Smooth muscle cell (in vitro differentiated cells): ENCODE data around the gene DLGAP3. TPM values are rescaled to one million over a fixed set of nuclear protein-coding genes. Genes with fewer than 3 reads are reported as not detected.

Experiments used
- DNase-seq: peaks from one replicate; lab custom pipeline; 2025; ENCODE audit not compliant: unreplicated experiment; lab: John Stamatoyannopoulos, UW
- H2AFZ ChIP-seq: fragments of 200-600 bp; sonication (generic); 2 replicates; pipeline ENCODE4 v1.6.0; 2016; ENCODE audit warnings: antibody characterized with exemption, low read depth, mild to moderate bottlenecking
- H3F3A ChIP-seq: fragments of 200-600 bp; sonication (generic); 2 replicates; pipeline ENCODE4 v1.6.0; 2017; ENCODE audit warnings: antibody characterized with exemption, low read depth
- H3K27ac ChIP-seq: fragments of 200-600 bp; sonication (generic); 2 replicates; pipeline ENCODE4 v1.5.1; 2016; ENCODE audit warnings: low read depth, mild to moderate bottlenecking
- H3K27me3 ChIP-seq: fragments of 200-600 bp; sonication (generic); 2 replicates; pipeline ENCODE4 v1.6.1; 2016; ENCODE audit warnings: low read depth, mild to moderate bottlenecking
- H3K36me3 ChIP-seq: fragments of 200-600 bp; sonication (generic); 2 replicates; pipeline ENCODE4 v1.5.1; 2016; ENCODE audit warnings: low read depth
- H3K4me1 ChIP-seq: fragments of 200-600 bp; sonication (generic); 2 replicates; pipeline ENCODE4 v1.5.1; 2016; ENCODE audit warnings: low read depth
- H3K4me2 ChIP-seq: fragments of 200-600 bp; sonication (generic); 2 replicates; pipeline ENCODE4 v1.6.0; 2016; ENCODE audit warnings: mild to moderate bottlenecking
- H3K4me3 ChIP-seq: fragments of 200-600 bp; sonication (generic); 2 replicates; pipeline ENCODE4 v1.5.1; 2016; ENCODE audit warnings: mild to moderate bottlenecking
- H3K79me2 ChIP-seq: fragments of 200-600 bp; sonication (generic); 2 replicates; pipeline ENCODE4 v1.6.0; 2016; ENCODE audit warnings: low read depth, mild to moderate bottlenecking
- H3K9ac ChIP-seq: fragments of 200-600 bp; sonication (generic); 2 replicates; pipeline ENCODE4 v1.6.0; 2016; ENCODE audit warnings: low read depth
- H3K9me3 ChIP-seq: fragments of 200-600 bp; sonication (generic); replicated peaks from 2 replicates; pipeline ENCODE4 v1.5.1; 2016; ENCODE audit warnings: low read depth
- H4K20me1 ChIP-seq: fragments of 200-600 bp; sonication (generic); 2 replicates; pipeline ENCODE4 v1.6.0; 2016; ENCODE audit warnings: low read depth
- CTCF ChIP-seq: fragments of 200-600 bp; sonication (generic); IDR thresholded peaks from 2 replicates; pipeline ENCODE4 v1.5.1; 2017; ENCODE audit warnings: borderline replicate concordance, mild to moderate bottlenecking, antibody characterized with exemption; ENCODE audit not compliant: insufficient read depth, poor library complexity, severe bottlenecking
- WGBS: methylation state at CpG from one replicate; pipeline ENCODE4 v1.1.7; 2016; ENCODE audit warnings: low lambda C conversion rate; 5-methylcytosine and 5-hydroxymethylcytosine counted together
- polyA plus RNA-seq: library from polyadenylated mRNA; unstranded; fragments of >200 nt; fragmentation: Nextera tagmentation; extraction: Ambion mirVana; gene quantifications from 2 replicates; pipeline ENCODE4 v1.2.1, GENCODE V29; 2016
- total RNA-seq: library from RNA; depleted of rRNA; stranded (reverse); fragments of >200 nt; gene quantifications from 2 replicates; pipeline ENCODE4 v1.2.3, GENCODE V29; 2014

Gene DLGAP3
- total and polyA plus RNA-seq, 2 experiments from 2014 or later: not detected

- no peak overlapping the region for H3K4me2 ChIP-seq
- TF ChIP-seq CTCF: no peak
- H3K4me1 ChIP-seq: peaks cover 6% of the 10 kb centered on the region
- no peaks in the 10 kb centered on the region for H3K27me3 ChIP-seq
- H3K4me3 ChIP-seq: no peak overlapping the region
- DNase-seq: no peak
- H2AFZ ChIP-seq: no peak overlapping the region
- H4K20me1 ChIP-seq: peaks cover 90% of the 10 kb centered on the region
- H3K36me3 ChIP-seq: no peaks in the 10 kb centered on the region
- no peaks in the 10 kb centered on the region for H3F3A ChIP-seq
- H3K9me3 ChIP-seq: no peaks in the 10 kb centered on the region
- 91% methylated on average over 4 of the region's 4 CpGs for WGBS
- no peaks in the 10 kb centered on the region for H3K79me2 ChIP-seq
- H3K27ac ChIP-seq: no peak overlapping the region
- H3K9ac ChIP-seq: no peak overlapping the region
Measured at GRCh38 chr1:34842952-34843371, 86.5 kb downstream of the DLGAP3 start.

DNA sequence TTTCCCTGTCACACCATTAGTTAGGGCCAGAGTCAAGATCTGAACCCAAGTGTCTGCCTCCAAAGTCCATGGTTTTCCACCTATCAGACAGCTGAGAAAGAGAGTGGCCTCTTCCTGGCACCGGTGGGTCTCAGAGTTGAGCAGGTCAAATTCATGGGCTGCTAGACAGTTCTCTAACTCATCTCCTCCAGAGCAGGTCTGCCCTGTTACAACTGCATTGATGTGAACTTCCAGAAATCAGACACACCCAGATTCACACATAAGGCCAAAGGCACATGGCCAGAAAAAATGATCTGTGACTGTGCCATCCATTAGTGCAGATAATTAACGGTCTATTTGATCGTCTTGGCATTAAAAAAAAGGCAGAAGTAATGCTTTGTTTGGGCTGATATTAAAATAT, 87.4 kb downstream of the DLGAP3 start:
- Histone ChIP-seq H3K9me3 (no peaks in the 10 kb centered on the region), H3K4me2 (no peak overlapping the region), H3K27ac (no peak overlapping the region), H3K79me2 (no peaks in the 10 kb centered on the region), H3K9ac (no peak overlapping the region), H3K4me1 (peaks cover 6% of the 10 kb centered on the region), H3K36me3 (no peaks in the 10 kb centered on the region), H4K20me1 (peaks cover 84% of the 10 kb centered on the region), H3F3A (no peaks in the 10 kb centered on the region), H3K4me3 (no peak overlapping the region), H2AFZ (no peak overlapping the region), H3K27me3 (no peaks in the 10 kb centered on the region)
- no peak for DNase-seq
- 91% methylated on average over 3 of the region's 3 CpGs for WGBS
- TF ChIP-seq CTCF: no peak

DNA sequence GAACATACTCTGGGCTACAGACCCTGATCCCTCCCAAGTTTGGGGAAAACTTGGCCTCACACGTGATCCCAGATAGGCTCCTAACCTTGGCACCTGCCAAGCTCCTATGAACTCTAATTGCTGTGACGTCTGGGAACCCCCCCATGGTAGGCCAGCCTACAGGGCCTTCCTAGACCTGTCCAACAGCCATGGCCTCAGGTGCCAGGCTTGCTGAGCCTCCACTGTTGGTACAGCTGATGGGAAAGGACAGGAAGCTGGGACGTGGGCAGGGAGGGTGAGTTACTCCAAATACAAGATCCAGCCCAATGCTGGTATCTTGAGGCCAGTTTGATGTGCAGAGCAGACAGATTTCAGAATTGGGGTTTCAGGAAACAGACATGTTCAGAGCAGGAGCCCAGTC, 89.0 kb downstream of the DLGAP3 start:
- H3K27me3 ChIP-seq: no peaks in the 10 kb centered on the region
- H3K36me3 ChIP-seq: no peaks in the 10 kb centered on the region
- 95% methylated on average over 3 of the region's 3 CpGs for WGBS
- DNase-seq: no peak
- H3K9me3 ChIP-seq: no peaks in the 10 kb centered on the region
- H3K27ac ChIP-seq: no peak overlapping the region
- no peak overlapping the region for H3K9ac ChIP-seq
- H3F3A ChIP-seq: no peaks in the 10 kb centered on the region
- no peak for TF ChIP-seq CTCF
- H3K4me1 ChIP-seq: peaks cover 6% of the 10 kb centered on the region
- peaks cover 72% of the 10 kb centered on the region for H4K20me1 ChIP-seq
- H3K4me2 ChIP-seq: no peak overlapping the region
- no peak overlapping the region for H3K4me3 ChIP-seq
- no peak overlapping the region for H2AFZ ChIP-seq
- no peaks in the 10 kb centered on the region for H3K79me2 ChIP-seq

DNA sequence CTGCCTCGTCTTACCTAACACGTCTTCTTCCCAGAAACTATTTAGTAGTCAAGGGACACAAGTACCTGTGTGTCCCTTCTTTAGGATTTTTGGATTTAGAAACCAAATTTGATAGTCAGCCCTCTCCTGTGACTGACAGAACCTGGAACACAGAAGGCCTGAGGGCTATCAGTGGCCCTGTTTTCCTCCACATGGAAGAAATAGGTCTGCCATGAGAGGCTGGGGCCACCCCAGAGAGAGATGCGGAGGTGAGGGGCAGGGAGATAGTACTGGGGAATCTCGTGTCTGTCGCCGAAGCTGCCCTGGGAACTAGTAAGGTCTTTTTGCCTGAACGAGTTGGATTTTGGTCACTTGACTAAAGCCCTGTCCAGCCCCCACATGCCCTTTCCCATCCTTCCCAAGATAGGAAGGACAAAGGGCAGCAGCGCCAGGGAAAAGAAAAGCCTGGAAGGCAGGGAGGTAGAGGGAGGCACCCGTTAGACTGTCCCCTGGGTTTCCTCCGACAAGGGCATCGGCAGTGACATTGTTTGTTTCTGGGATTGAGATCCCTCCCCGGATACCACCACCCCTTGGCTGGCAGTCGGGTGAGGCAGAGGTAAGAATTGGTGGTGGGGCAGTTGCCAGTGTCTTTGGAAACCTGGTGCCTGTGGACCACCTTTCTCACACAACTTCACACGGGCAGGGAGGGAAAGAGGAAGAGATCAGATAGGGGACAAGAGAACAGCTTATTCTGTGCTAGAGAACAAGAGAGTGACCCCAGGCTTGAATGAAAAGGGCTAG, 89.7 kb downstream of the DLGAP3 start:
- no peak overlapping the region for H2AFZ ChIP-seq
- H3F3A ChIP-seq: no peaks in the 10 kb centered on the region
- peaks cover 6% of the 10 kb centered on the region for H3K4me1 ChIP-seq
- no peak for DNase-seq
- no peaks in the 10 kb centered on the region for H3K27me3 ChIP-seq
- no peak for TF ChIP-seq CTCF
- H4K20me1 ChIP-seq: peaks cover 65% of the 10 kb centered on the region
- H3K4me2 ChIP-seq: no peak overlapping the region
- H3K27ac ChIP-seq: no peak overlapping the region
- WGBS: 90% methylated on average over 14 of the region's 14 CpGs
- no peaks in the 10 kb centered on the region for H3K79me2 ChIP-seq
- no peaks in the 10 kb centered on the region for H3K9me3 ChIP-seq
- no peak overlapping the region for H3K4me3 ChIP-seq
- no peak overlapping the region for H3K9ac ChIP-seq
- H3K36me3 ChIP-seq: no peaks in the 10 kb centered on the region
